Effector CD4-positive, alpha-beta T cell (primary cell): ENCODE data around the gene OGT.

ENCODE experiments used
- DNase-seq: peaks from one replicate; pipeline ENCODE4 v3.0.0-alpha.2; 2020

OGT gene

DNA sequence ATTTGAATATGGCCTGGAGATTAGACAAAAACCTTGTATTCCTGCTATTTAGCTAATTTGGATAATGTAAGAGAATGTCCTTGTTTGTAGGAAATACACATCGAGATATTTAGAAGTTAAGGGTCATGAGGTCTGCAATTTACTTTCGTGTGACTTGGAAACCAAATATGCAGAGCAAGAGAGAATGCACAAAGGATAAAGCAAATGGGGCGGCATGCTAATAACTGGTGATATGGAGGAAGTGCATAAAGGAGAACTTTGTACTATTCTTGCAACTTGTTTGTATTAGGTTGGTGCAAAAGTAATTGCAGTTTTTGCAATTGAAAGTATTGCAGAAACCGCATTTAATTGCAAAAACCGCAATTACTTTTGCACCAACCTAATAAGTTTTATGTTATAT is 92.6 kb downstream of the OGT start:
- no peak for DNase-seq
